ENCODE results near the gene GBX2.

GRCh38 chr2:236216711-236217110 lies 48.5 kb upstream of the GBX2 start:
- TF ChIP-seq POLR2A (IDR thresholded peaks at IDR 0.05): no peak
- no peak for TF ChIP-seq POLR2AphosphoS5 (IDR thresholded peaks at IDR 0.05)
- TF ChIP-seq CTCF (IDR thresholded peaks at IDR 0.05): no peak
